ENCODE results near the gene POTEE. TPM values are rescaled to one million over a fixed set of nuclear protein-coding genes. Genes with fewer than 3 reads are reported as not detected.
"Not testable (repeated sequence)": the region's sequence is repeated elsewhere in the genome, so short reads cannot be mapped to it uniquely, and the experiment has no call there.

POTEE gene
- 1.6 and 2.0 TPM in 2 replicates for total RNA-seq

GRCh38 chr2:131209030-131209772 is at the start of gene POTEE:
TSS of gene POTEE (plus strand) at chr2:131209536. CDS start at chr2:131218403, 8,867 bp downstream.
- intact Hi-C loops (cut with micrococcal nuclease) = not testable (repeated sequence)

GRCh38 chr2:131165562-131165961 is 43.8 kb upstream of the POTEE start:
- intact Hi-C loops (cut with micrococcal nuclease) = not testable (repeated sequence)

- intact Hi-C loops (cut with micrococcal nuclease) = no loop called here
Measured at GRCh38 chr2:131168538-131168937, 40.8 kb upstream of the POTEE start.

GRCh38 chr2:131178050-131178449 is 31.3 kb upstream of the POTEE start:
- intact Hi-C loops (cut with micrococcal nuclease) = not testable (repeated sequence)

GRCh38 chr2:131178721-131179418 is 30.5 kb upstream of the POTEE start:
- intact Hi-C loops (cut with micrococcal nuclease) = not testable (repeated sequence)

- intact Hi-C loops (cut with micrococcal nuclease) = not testable (repeated sequence)
Measured at GRCh38 chr2:131181451-131181850, 27.9 kb upstream of the POTEE start.

GRCh38 chr2:131193421-131193820 is 15.9 kb upstream of the POTEE start:
- intact Hi-C loops (cut with micrococcal nuclease) = not testable (repeated sequence)

- intact Hi-C loops (cut with micrococcal nuclease) = not testable (repeated sequence)
Measured at GRCh38 chr2:131196186-131196585, 13.2 kb upstream of the POTEE start.

- intact Hi-C loops (cut with micrococcal nuclease) = no loop called here
Measured at GRCh38 chr2:131201098-131201497, 8.2 kb upstream of the POTEE start.

GRCh38 chr2:131207839-131208238 is 1.5 kb upstream of the POTEE start:
- intact Hi-C loops (cut with micrococcal nuclease) = not testable (repeated sequence)

GRCh38 chr2:131209773-131210104 is 403 bp downstream of the POTEE start:
- intact Hi-C loops (cut with micrococcal nuclease) = not testable (repeated sequence)

- intact Hi-C loops (cut with micrococcal nuclease) = not testable (repeated sequence)
Measured at GRCh38 chr2:131210434-131211211, 1.3 kb downstream of the POTEE start.

GRCh38 chr2:131217238-131217986 is 8.1 kb downstream of the POTEE start:
- intact Hi-C loops (cut with micrococcal nuclease) = not testable (repeated sequence)

- intact Hi-C loops (cut with micrococcal nuclease) = not testable (repeated sequence)
Measured at GRCh38 chr2:131235543-131236449, 26.5 kb downstream of the POTEE start.

Other genes starting within 250 kb of the POTEE start
- 58.1 and 59.9 TPM in 2 replicates for gene FAM168B, start 116.1 kb upstream of the POTEE start, total RNA-seq
- gene PLEKHB2, start 104.2 kb upstream of the POTEE start, total RNA-seq = 73.4 and 75.7 TPM in 2 replicates
- gene RAB6D, start 154.6 kb downstream of the POTEE start, total RNA-seq = not detected in 2 replicates

Measured in T-helper 1 cell treated with Interleukin-12 subunit alpha and Interleukin-12 subunit beta and Interleukin-4 antibody, amounts not matched to agents 30 ng/mL and 1 ng/mL, for 36 hours (primary cell).